WTC11 (cell line): Measurements from ENCODE around the gene NPLOC4. TPM values are rescaled to one million over a fixed set of nuclear protein-coding genes. Genes with fewer than 3 reads are reported as not detected.

Experiments used
- ATAC-seq: fragments of 200-7000 bp; cut with Tn5 transposase; 2 replicates; pipeline ENCODE4 v1.10.0; 2021; ENCODE audit warnings: mild to moderate bottlenecking, moderate library complexity
- CTCF ChIA-PET: fragments of 300-600 bp; sonication (Branson Sonifier 250); formaldehyde crosslinking; loops from one replicate; lab custom pipeline; 2021; ENCODE audit warnings: antibody characterized with exemption; lab: Charles Lee
- POLR2A ChIA-PET: fragments of 350-600 bp; sonication (Branson Sonifier 250); formaldehyde crosslinking; loops from one replicate; lab custom pipeline; 2021; ENCODE audit warnings: antibody characterized with exemption; lab: Charles Lee
- DNase-seq: peaks from one replicate; pipeline ENCODE4 v3.0.0; 2021; ENCODE audit warnings: low spot score
- H3K27ac Mint-ChIP-seq: 2 replicates; pipeline ENCODE4 v1.8.0; 2021; ENCODE audit warnings: mixed read lengths
- H3K27me3 Mint-ChIP-seq: 2 replicates; pipeline ENCODE4 v1.8.0; 2021; ENCODE audit warnings: low read depth, mild to moderate bottlenecking, moderate library complexity, mixed read lengths
- H3K36me3 Mint-ChIP-seq: 2 replicates; pipeline ENCODE4 v1.8.0; 2021; ENCODE audit warnings: mixed read lengths
- H3K4me1 Mint-ChIP-seq: 2 replicates; pipeline ENCODE4 v1.8.0; 2022; ENCODE audit warnings: mixed read lengths
- H3K4me3 Mint-ChIP-seq: 2 replicates; pipeline ENCODE4 v1.8.0; 2021; ENCODE audit warnings: mild to moderate bottlenecking, moderate library complexity, mixed read lengths
- H3K9me3 Mint-ChIP-seq: 2 replicates; pipeline ENCODE4 v1.8.0; 2021; ENCODE audit warnings: mixed read lengths
- ATF1 ChIP-seq: sonication (generic); formaldehyde crosslinking; IDR thresholded peaks from 2 replicates; pipeline ENCODE4 v1.8.1; 2023; ENCODE audit warnings: mild to moderate bottlenecking, moderate library complexity, missing genetic modification reagents
- ETV6 ChIP-seq: sonication (generic); formaldehyde crosslinking; IDR thresholded peaks from 2 replicates; pipeline ENCODE4 v1.8.1; 2022; ENCODE audit warnings: mild to moderate bottlenecking, missing genetic modification reagents
- FOXP1 ChIP-seq: sonication (generic); formaldehyde crosslinking; IDR thresholded peaks from 2 replicates; pipeline ENCODE4 v1.8.0; 2022; ENCODE audit warnings: missing genetic modification reagents, mild to moderate bottlenecking, moderate library complexity, borderline replicate concordance
- GRHL2 ChIP-seq: fragments of 250-450 bp; sonication (Bioruptor Pico); IDR thresholded peaks from 2 replicates; pipeline ENCODE4 v1.8.0; 2022; ENCODE audit warnings: mild to moderate bottlenecking, moderate library complexity; ENCODE audit not compliant: insufficient replicate concordance, severe bottlenecking
- HMGA2 ChIP-seq: fragments of 250-450 bp; sonication (Bioruptor Pico); IDR thresholded peaks from 2 replicates; pipeline ENCODE4 v1.4.0; 2021; ENCODE audit warnings: mild to moderate bottlenecking, moderate library complexity
- MXD4 ChIP-seq: fragments of 250-450 bp; sonication (Bioruptor Pico); IDR thresholded peaks from 2 replicates; pipeline ENCODE4 v1.8.0; 2021; ENCODE audit warnings: mild to moderate bottlenecking, moderate library complexity, borderline replicate concordance
- MYBL2 ChIP-seq: sonication (generic); formaldehyde crosslinking; IDR thresholded peaks from 2 replicates; pipeline ENCODE4 v1.8.1; 2023; ENCODE audit warnings: mild to moderate bottlenecking, moderate library complexity, missing genetic modification reagents
- NFATC4 ChIP-seq: fragments of 250-450 bp; sonication (Bioruptor Pico); IDR thresholded peaks from 2 replicates; pipeline ENCODE4 v1.9.0; 2021; ENCODE audit warnings: mild to moderate bottlenecking
- NFYB ChIP-seq: sonication (generic); formaldehyde crosslinking; conservative IDR thresholded peaks from 2 replicates; pipeline ENCODE4 v1.8.0; 2022; ENCODE audit warnings: low read depth, missing genetic modification reagents
- NR2C2 ChIP-seq: sonication (generic); formaldehyde crosslinking; IDR thresholded peaks from 2 replicates; pipeline ENCODE4 v1.8.0; 2022; ENCODE audit warnings: mild to moderate bottlenecking, missing genetic modification reagents
- PRRX2 ChIP-seq: fragments of 250-450 bp; sonication (Bioruptor Pico); IDR thresholded peaks from 2 replicates; pipeline ENCODE4 v1.8.0; 2021; ENCODE audit warnings: mild to moderate bottlenecking
- RELA ChIP-seq: sonication (generic); formaldehyde crosslinking; IDR thresholded peaks from 2 replicates; pipeline ENCODE4 v1.8.1; 2022; ENCODE audit warnings: missing genetic modification reagents, mild to moderate bottlenecking, borderline replicate concordance
- SOX15 ChIP-seq: fragments of 250-450 bp; sonication (Bioruptor Pico); IDR thresholded peaks from 2 replicates; pipeline ENCODE4 v1.9.0; 2021; ENCODE audit warnings: mild to moderate bottlenecking
- ZNF232 ChIP-seq: sonication (generic); formaldehyde crosslinking; IDR thresholded peaks from 2 replicates; pipeline ENCODE4 v1.8.0; 2022; ENCODE audit warnings: mild to moderate bottlenecking, missing genetic modification reagents
- ZNF423 ChIP-seq: fragments of 250-450 bp; sonication (Bioruptor Pico); IDR thresholded peaks from 2 replicates; pipeline ENCODE4 v2.1.2; 2022; ENCODE audit warnings: mild to moderate bottlenecking, moderate library complexity
- total RNA-seq: library from RNA; stranded (reverse); gene quantifications from 3 replicates; pipeline ENCODE4 v1.2.3, GENCODE V29; 2021
- TF ChIP-seq, protein P1 (sequence below): fragments of 250-450 bp; sonication (Bioruptor Pico); IDR thresholded peaks from 2 replicates; pipeline ENCODE4 v1.8.0; 2021; ENCODE audit warnings: mild to moderate bottlenecking
- TF ChIP-seq, protein P2 (sequence below): sonication (generic); formaldehyde crosslinking; IDR thresholded peaks from 2 replicates; pipeline ENCODE4 v1.8.0; 2022; ENCODE audit warnings: mild to moderate bottlenecking, missing genetic modification reagents
- TF ChIP-seq, protein P3 (sequence below): sonication (generic); formaldehyde crosslinking; IDR thresholded peaks from 2 replicates; pipeline ENCODE4 v1.8.1; 2023; ENCODE audit warnings: mild to moderate bottlenecking, missing genetic modification reagents
- TF ChIP-seq, protein P4 (sequence below): sonication (generic); formaldehyde crosslinking; IDR thresholded peaks from 2 replicates; pipeline ENCODE4 v1.8.0; 2022; ENCODE audit warnings: mild to moderate bottlenecking, missing genetic modification reagents
- TF ChIP-seq, protein P5 (sequence below): sonication (generic); formaldehyde crosslinking; IDR thresholded peaks from 2 replicates; pipeline ENCODE4 v1.8.1; 2023; ENCODE audit warnings: mild to moderate bottlenecking, missing genetic modification reagents, moderate library complexity
- TF ChIP-seq, protein P6 (sequence below): fragments of 200-600 bp; IDR thresholded peaks from 2 replicates; pipeline ENCODE4 v1.8.0; 2022; ENCODE audit warnings: antibody characterized with exemption
- TF ChIP-seq, protein P7 (sequence below): sonication (generic); formaldehyde crosslinking; conservative IDR thresholded peaks from 2 replicates; pipeline ENCODE4 v1.8.1; 2023; ENCODE audit warnings: mild to moderate bottlenecking, low read depth, missing genetic modification reagents, moderate library complexity

Gene NPLOC4
- total RNA-seq, 1 experiment from 2014 or later, result 83.5 TPM

DNA sequence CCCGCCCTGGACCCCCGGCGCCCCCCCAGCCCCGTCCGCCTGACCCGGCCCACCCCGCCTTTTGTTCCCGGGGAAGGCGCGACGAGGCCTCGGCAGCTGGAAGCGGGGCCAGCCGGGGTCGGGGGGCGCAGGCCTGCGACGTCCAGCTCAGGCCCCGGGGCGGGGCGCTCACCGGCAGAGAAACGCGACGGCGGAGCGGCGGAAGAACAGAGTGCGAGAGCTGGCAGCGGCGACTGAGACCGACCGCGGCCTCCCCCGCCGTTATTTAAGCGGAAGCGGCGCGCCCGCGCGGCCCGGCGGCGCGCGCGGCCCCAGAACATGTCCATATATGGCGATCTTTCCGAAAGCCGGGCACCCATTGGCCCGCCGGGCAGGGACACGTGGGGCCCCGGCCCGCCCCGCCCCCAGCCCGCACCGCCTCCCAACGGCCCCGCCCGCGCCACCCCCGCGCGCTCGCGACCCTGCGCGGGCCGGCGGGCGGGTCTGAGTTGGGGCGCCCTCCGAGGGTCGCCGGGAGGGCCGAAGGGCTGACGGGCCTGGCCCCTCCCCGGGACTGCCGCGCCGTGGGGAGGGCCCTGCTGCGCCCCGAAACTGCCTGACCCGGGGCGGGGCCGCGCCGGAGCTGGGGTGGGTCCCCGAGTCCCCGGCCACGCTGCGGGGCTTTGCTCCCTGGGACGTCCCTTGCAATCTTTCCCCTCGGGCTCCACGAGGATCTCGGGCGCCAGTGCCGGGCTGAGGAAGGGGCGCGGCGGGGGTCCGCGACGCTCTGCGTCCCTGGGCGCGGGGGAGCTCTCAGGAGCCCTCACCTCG lies 124.1 kb downstream of the NPLOC4 start, which contains the start of gene ACTG1 (continued):
- TF ChIP-seq, protein P1, sequence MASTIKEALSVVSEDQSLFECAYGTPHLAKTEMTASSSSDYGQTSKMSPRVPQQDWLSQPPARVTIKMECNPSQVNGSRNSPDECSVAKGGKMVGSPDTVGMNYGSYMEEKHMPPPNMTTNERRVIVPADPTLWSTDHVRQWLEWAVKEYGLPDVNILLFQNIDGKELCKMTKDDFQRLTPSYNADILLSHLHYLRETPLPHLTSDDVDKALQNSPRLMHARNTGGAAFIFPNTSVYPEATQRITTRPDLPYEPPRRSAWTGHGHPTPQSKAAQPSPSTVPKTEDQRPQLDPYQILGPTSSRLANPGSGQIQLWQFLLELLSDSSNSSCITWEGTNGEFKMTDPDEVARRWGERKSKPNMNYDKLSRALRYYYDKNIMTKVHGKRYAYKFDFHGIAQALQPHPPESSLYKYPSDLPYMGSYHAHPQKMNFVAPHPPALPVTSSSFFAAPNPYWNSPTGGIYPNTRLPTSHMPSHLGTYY (CRISPR knock-in tag), result no peak
- TF ChIP-seq NFYB (CRISPR knock-in tag) (no peak), FOXP1 (CRISPR knock-in tag) (0 out of 2 replicates have a peak, but pooled peaks have one; percentile 4), NFATC4 (CRISPR knock-in tag) (no peak; the same call in 1 of the 2 replicates), ZNF232 (CRISPR knock-in tag) (no peak), PRRX2 (CRISPR knock-in tag) (no peak)
- TF ChIP-seq, protein P2, sequence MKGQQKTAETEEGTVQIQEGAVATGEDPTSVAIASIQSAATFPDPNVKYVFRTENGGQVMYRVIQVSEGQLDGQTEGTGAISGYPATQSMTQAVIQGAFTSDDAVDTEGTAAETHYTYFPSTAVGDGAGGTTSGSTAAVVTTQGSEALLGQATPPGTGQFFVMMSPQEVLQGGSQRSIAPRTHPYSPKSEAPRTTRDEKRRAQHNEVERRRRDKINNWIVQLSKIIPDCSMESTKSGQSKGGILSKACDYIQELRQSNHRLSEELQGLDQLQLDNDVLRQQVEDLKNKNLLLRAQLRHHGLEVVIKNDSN (CRISPR knock-in tag), result peak; percentile 72; the same call in 1 of the 2 replicates

DNA sequence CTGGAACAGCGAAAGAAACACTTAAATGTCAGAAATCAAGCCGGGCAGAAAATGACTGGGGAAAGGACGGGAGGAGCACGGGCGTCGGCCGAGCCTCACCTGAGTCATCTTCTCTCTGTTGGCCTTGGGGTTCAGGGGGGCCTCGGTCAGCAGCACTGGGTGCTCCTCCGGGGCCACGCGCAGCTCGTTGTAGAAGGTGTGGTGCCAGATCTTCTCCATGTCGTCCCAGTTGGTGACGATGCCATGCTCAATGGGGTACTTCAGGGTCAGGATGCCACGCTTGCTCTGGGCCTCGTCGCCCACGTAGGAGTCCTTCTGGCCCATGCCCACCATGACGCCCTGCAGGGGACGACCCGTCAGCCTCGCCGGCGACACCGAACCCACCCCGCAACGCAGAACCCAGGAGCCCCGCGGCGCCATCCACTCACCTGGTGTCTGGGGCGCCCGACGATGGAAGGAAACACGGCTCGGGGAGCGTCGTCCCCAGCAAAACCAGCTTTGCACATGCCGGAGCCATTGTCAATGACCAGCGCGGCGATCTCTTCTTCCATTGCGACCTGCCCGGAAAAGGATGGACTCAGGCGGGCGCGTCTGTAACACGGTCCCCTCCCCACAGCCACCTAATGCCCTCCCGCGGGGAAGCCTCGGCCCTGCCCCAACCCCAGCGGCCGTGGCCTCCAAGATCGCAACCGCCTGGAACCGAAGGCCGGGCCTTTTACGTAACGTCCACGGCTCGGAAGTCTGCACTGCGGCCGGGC lies 124.9 kb downstream of the NPLOC4 start:
- ChIA-PET CTCF (interaction anchor here (3.6 kb wide), 1 partner anchor 12 kb away, joined by 27 read pairs; no protein-coding TSS in a partner anchor), POLR2A (interaction anchor here (1.1 to 2.3 kb wide), 7 partner anchors 11 to 117 kb away, joined by 4 to 12 read pairs (median 7); partner anchors contain the start of genes BAHCC1 and FAAP100)
- H3K27ac Mint-ChIP-seq, result peak overlapping the region; percentile 94
- peaks cover 38% of the 10 kb centered on the region for H3K36me3 Mint-ChIP-seq
- H3K27me3 Mint-ChIP-seq, result peaks cover 10% of the 10 kb centered on the region; the same call in 1 of the 2 replicates
- ATAC-seq (no peak), DNase-seq (no peak)
- H3K9me3 Mint-ChIP-seq, result peaks cover 4% of the 10 kb centered on the region; the same call in 1 of the 2 replicates
- H3K4me1 Mint-ChIP-seq, result peaks cover 41% of the 10 kb centered on the region
- H3K4me3 Mint-ChIP-seq, result peak overlapping the region; percentile 99
- TF ChIP-seq, protein P3, sequence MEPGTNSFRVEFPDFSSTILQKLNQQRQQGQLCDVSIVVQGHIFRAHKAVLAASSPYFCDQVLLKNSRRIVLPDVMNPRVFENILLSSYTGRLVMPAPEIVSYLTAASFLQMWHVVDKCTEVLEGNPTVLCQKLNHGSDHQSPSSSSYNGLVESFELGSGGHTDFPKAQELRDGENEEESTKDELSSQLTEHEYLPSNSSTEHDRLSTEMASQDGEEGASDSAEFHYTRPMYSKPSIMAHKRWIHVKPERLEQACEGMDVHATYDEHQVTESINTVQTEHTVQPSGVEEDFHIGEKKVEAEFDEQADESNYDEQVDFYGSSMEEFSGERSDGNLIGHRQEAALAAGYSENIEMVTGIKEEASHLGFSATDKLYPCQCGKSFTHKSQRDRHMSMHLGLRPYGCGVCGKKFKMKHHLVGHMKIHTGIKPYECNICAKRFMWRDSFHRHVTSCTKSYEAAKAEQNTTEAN, result no peak
- no peak for TF ChIP-seq SOX15 (CRISPR knock-in tag)
- TF ChIP-seq MXD4, result no peak
- TF ChIP-seq MYBL2 (CRISPR knock-in tag), result no peak
- TF ChIP-seq, protein P4, sequence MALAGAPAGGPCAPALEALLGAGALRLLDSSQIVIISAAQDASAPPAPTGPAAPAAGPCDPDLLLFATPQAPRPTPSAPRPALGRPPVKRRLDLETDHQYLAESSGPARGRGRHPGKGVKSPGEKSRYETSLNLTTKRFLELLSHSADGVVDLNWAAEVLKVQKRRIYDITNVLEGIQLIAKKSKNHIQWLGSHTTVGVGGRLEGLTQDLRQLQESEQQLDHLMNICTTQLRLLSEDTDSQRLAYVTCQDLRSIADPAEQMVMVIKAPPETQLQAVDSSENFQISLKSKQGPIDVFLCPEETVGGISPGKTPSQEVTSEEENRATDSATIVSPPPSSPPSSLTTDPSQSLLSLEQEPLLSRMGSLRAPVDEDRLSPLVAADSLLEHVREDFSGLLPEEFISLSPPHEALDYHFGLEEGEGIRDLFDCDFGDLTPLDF, result no peak
- no peak for TF ChIP-seq ATF1 (CRISPR knock-in tag)
- no peak for TF ChIP-seq ETV6 (CRISPR knock-in tag)
- no peak for TF ChIP-seq GRHL2
- TF ChIP-seq, protein P5, sequence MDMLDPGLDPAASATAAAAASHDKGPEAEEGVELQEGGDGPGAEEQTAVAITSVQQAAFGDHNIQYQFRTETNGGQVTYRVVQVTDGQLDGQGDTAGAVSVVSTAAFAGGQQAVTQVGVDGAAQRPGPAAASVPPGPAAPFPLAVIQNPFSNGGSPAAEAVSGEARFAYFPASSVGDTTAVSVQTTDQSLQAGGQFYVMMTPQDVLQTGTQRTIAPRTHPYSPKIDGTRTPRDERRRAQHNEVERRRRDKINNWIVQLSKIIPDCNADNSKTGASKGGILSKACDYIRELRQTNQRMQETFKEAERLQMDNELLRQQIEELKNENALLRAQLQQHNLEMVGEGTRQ, result no peak
- TF ChIP-seq, protein P6, sequence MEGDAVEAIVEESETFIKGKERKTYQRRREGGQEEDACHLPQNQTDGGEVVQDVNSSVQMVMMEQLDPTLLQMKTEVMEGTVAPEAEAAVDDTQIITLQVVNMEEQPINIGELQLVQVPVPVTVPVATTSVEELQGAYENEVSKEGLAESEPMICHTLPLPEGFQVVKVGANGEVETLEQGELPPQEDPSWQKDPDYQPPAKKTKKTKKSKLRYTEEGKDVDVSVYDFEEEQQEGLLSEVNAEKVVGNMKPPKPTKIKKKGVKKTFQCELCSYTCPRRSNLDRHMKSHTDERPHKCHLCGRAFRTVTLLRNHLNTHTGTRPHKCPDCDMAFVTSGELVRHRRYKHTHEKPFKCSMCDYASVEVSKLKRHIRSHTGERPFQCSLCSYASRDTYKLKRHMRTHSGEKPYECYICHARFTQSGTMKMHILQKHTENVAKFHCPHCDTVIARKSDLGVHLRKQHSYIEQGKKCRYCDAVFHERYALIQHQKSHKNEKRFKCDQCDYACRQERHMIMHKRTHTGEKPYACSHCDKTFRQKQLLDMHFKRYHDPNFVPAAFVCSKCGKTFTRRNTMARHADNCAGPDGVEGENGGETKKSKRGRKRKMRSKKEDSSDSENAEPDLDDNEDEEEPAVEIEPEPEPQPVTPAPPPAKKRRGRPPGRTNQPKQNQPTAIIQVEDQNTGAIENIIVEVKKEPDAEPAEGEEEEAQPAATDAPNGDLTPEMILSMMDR, result no peak
- TF ChIP-seq HMGA2, result no peak
- no peak for TF ChIP-seq NR2C2
- TF ChIP-seq PRRX2 (CRISPR knock-in tag), result peak; percentile 75
- no peak for TF ChIP-seq RELA (CRISPR knock-in tag)
- TF ChIP-seq, protein P7, sequence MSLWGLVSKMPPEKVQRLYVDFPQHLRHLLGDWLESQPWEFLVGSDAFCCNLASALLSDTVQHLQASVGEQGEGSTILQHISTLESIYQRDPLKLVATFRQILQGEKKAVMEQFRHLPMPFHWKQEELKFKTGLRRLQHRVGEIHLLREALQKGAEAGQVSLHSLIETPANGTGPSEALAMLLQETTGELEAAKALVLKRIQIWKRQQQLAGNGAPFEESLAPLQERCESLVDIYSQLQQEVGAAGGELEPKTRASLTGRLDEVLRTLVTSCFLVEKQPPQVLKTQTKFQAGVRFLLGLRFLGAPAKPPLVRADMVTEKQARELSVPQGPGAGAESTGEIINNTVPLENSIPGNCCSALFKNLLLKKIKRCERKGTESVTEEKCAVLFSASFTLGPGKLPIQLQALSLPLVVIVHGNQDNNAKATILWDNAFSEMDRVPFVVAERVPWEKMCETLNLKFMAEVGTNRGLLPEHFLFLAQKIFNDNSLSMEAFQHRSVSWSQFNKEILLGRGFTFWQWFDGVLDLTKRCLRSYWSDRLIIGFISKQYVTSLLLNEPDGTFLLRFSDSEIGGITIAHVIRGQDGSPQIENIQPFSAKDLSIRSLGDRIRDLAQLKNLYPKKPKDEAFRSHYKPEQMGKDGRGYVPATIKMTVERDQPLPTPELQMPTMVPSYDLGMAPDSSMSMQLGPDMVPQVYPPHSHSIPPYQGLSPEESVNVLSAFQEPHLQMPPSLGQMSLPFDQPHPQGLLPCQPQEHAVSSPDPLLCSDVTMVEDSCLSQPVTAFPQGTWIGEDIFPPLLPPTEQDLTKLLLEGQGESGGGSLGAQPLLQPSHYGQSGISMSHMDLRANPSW, result no peak
- TF ChIP-seq ZNF423 (CRISPR knock-in tag), result no peak
